Sigmoid colon (tissue), 4 donors: ENCODE results near the gene CD164L2.

Source experiments
- CTCF ChIP-seq, 4 experiments: fragments of 450-650 bp in 3 of 4; fragments of 200-600 bp in 1 of 4; IDR thresholded peaks; one replicate each; pipeline ENCODE4 v1.5.1; 2016 to 2019; ENCODE audit warnings: antibody characterized with exemption in 4 of 4, mild to moderate bottlenecking in 3 of 4, moderate library complexity in 2 of 4
- POLR2AphosphoS5 ChIP-seq, 4 donors: sonication (generic); formaldehyde crosslinking; IDR thresholded peaks; one replicate each; pipeline ENCODE4 v1.6.1; 2017; ENCODE audit warnings: antibody characterized with exemption in 4 of 4

DNA sequence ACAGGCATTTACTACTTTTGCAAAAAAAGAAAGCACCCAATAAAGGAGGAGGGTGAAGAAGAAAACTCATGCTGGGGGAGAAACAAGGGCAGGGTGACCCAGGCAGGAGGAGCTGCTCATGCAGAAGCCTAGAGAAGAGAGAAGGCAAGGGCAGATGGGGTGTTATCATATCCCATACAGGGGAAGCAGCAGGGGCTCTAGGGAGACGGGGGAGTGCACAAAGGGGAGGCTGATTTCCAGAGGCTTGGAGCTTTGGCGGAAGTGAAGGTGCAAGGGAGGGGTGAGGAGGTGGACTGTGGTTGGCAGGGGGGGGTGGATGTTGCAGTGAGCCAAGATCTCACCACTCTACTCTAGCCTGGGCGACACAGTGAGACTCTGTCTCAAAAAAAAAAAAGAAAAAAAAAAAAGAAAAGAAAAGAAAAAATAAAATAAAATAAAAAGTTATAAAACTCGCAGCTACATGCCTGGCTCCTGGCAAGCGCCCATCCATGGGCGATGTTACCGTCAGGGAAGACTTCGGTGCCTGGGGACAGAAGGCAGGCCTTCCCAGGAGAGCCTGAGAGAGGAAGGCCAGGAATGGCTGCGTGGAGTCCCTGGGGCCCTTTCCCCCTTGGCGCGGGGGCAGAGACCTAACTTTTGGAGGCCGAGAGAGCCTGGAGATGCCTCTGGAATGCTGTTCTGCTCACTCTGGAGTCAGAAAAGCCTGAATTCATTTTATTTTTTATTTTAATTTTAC is 5.2 kb downstream of the CD164L2 start:
- TF ChIP-seq CTCF (IDR thresholded peaks at IDR 0.05) (no peak), POLR2AphosphoS5 (IDR thresholded peaks at IDR 0.05) (no peak)
